Liver (tissue), 9 donors: ENCODE data around the gene MERTK. TPM values are rescaled to one million over a fixed set of nuclear protein-coding genes. Genes with fewer than 3 reads are reported as not detected.
"Not testable (repeated sequence)": the region's sequence is repeated elsewhere in the genome, so short reads cannot be mapped to it uniquely, and the experiment has no call there.

Experiments used
- DNase-seq: peaks from one replicate; pipeline ENCODE4 v3.0.0-alpha.2; 2017; ENCODE audit warnings: low spot score
- H3K27ac ChIP-seq, 2 donors: one replicate each; pipeline ENCODE4 v1.7.0; 2013; ENCODE audit warnings: inconsistent platforms in 2 of 2, low read length in 2 of 2, control low read depth in 1 of 2, low read depth in 1 of 2, mild to moderate bottlenecking in 1 of 2
- H3K27me3 ChIP-seq, 4 donors: one replicate each; pipeline versions ENCODE4 v1.6.1 to v1.7.0; 2013; ENCODE audit warnings: low read length in 3 of 4, inconsistent platforms in 1 of 4, mild to moderate bottlenecking in 1 of 4, moderate library complexity in 1 of 4; ENCODE audit not compliant: control insufficient read depth in 4 of 4, insufficient read depth in 4 of 4
- H3K36me3 ChIP-seq, 4 donors: one replicate each; pipeline versions ENCODE4 v1.6.1 to v1.7.0; 2013; ENCODE audit warnings: low read length in 3 of 4, mild to moderate bottlenecking in 3 of 4, low read depth in 1 of 4, moderate library complexity in 1 of 4; ENCODE audit not compliant: control insufficient read depth in 4 of 4, insufficient read depth in 3 of 4
- H3K4me1 ChIP-seq, 4 donors: one replicate each; pipeline versions ENCODE4 v1.6.1 to v1.7.0; 2013; ENCODE audit warnings: low read length in 3 of 4, mild to moderate bottlenecking in 3 of 4, moderate library complexity in 1 of 4; ENCODE audit not compliant: control insufficient read depth in 4 of 4, insufficient read depth in 4 of 4
- H3K4me3 ChIP-seq, 3 donors: one replicate each; pipeline versions ENCODE4 v1.6.1 to v1.7.0; 2013; ENCODE audit warnings: low read length in 3 of 3, control low read depth in 1 of 3, low read depth in 1 of 3, mild to moderate bottlenecking in 1 of 3
- H3K9ac ChIP-seq, 2 donors: one replicate each; pipeline ENCODE4 v1.7.0; 2013; ENCODE audit warnings: low read length in 2 of 2, mild to moderate bottlenecking in 2 of 2, moderate library complexity in 2 of 2, control low read depth in 1 of 2, low read depth in 1 of 2
- H3K9me3 ChIP-seq, 4 donors: one replicate each; pipeline versions ENCODE4 v1.6.1 to v1.7.0; 2013; ENCODE audit warnings: low read length in 3 of 4; ENCODE audit not compliant: control insufficient read depth in 4 of 4
- RAD21 ChIP-seq, 2 donors: IDR thresholded peaks; 2 replicates each; pipeline ENCODE4 v1.6.1; 2016; ENCODE audit warnings: antibody characterized with exemption in 2 of 2, mild to moderate bottlenecking in 2 of 2
- WGBS: extraction: QIAGEN DNeasy Blood & Tissue Kit; methylation state at CpG from one replicate; pipeline ENCODE4 v1.1.7; 2013; 5-methylcytosine and 5-hydroxymethylcytosine counted together
- polyA plus RNA-seq, 2 donors: library from polyadenylated mRNA; stranded (reverse) in 1 of 2; unstranded in 1 of 2; fragments of 200-250 nt in 1 of 2; fragments of >200 nt in 1 of 2; fragmentation: Nextera tagmentation in 1 of 2; extraction: Ambion mirVana in 1 of 2; gene quantifications; one replicate each; pipeline versions ENCODE4 v1.2.1 to v1.2.3, GENCODE V29; 2013 to 2015
- total RNA-seq, 2 donors: library from RNA; depleted of rRNA; stranded (reverse); fragments of >200 nt; gene quantifications; one replicate each; pipeline ENCODE4 v1.2.3, GENCODE V29; 2014
- TF ChIP-seq, protein P1 (sequence below): fragments of 150-350 bp; IDR thresholded peaks from 2 replicates; pipeline ENCODE4 v1.5.1; 2017; ENCODE audit warnings: improper control_type of control experiment, low read depth, low read length; ENCODE audit not compliant: missing input control
- donor health status: healthy.
- donor health status: healthy.
- donor health status: healthy.
- donor health status: healthy.
- donor health status: healthy.

MERTK gene
- total and polyA plus RNA-seq, 4 donors = 6.3 to 34.1 (median 8.2) TPM

DNA sequence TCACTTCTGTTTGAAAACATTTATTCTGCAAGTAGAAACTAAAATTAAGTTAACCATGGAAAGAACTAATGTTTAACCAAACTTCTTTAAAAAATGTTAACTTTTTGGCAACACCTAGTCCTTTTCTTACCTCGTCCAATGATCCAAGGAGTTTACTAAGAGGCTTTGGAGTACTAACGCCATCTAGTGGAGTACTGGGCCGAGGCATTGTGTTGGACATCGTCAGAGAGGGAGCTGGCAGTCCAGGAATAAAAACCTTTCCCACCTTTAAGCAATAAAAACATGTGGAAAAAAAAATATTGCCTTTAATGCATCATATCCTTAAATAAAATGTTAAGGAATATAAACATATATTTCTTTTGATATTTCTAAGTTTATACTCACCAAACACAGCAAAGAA, 47.8 kb upstream of the MERTK start:
- H3K9ac ChIP-seq, H3K27me3 ChIP-seq, H3K9me3 ChIP-seq, DNase-seq, H3K4me3 ChIP-seq, H3K27ac ChIP-seq, H3K4me1 ChIP-seq, H3K36me3 ChIP-seq: not testable (repeated sequence)
- peak; percentile 15 to 49 for TF ChIP-seq RAD21 (IDR thresholded peaks at IDR 0.05)
- TF ChIP-seq, protein P1, sequence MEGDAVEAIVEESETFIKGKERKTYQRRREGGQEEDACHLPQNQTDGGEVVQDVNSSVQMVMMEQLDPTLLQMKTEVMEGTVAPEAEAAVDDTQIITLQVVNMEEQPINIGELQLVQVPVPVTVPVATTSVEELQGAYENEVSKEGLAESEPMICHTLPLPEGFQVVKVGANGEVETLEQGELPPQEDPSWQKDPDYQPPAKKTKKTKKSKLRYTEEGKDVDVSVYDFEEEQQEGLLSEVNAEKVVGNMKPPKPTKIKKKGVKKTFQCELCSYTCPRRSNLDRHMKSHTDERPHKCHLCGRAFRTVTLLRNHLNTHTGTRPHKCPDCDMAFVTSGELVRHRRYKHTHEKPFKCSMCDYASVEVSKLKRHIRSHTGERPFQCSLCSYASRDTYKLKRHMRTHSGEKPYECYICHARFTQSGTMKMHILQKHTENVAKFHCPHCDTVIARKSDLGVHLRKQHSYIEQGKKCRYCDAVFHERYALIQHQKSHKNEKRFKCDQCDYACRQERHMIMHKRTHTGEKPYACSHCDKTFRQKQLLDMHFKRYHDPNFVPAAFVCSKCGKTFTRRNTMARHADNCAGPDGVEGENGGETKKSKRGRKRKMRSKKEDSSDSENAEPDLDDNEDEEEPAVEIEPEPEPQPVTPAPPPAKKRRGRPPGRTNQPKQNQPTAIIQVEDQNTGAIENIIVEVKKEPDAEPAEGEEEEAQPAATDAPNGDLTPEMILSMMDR = peak; percentile 24
- 15% methylated on average over 4 of the region's 4 CpGs for WGBS

DNA sequence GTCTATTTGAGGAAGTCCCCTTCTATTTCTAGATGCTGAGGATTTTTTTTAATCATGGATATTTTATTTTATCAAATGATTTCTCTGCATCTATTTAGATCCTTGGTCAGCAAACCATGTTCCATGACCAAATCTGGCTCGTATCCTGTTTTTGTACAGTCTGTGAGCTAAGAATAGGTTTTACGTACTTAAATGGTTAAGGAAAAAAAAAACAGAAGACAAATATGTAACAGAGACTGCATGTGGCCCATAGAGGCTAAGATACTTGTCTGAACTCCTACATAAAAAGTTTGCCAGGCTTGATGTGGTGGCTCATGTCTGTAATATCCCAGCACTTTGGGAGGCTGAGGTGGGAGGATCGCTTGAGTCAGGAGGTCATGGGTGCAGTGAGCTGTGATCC, 45.9 kb upstream of the MERTK start:
- H3K9ac ChIP-seq, H3K4me3 ChIP-seq, H3K36me3 ChIP-seq: not testable (repeated sequence)

DNA sequence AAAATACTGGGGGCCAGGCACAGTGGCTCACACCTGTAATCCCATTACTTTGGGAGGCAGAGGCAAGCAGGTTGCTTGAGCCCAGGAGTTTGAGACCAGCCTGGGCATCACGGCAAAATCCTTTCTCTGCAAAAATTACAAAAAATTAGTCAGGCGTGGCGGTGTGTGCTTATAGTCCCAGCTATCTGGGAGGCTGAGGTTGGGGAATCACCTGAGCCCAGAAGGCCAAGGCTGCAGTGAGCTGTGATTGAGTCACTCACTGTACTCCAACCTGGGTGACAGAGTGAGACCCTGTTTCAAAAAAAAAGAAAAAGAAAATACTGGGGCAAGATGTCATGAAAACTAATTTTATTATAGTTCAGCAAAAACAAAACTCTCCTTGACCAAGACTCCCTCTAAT, 38.4 kb upstream of the MERTK start:
- H3K27me3 ChIP-seq, H3K27ac ChIP-seq, H3K4me3 ChIP-seq, H3K9ac ChIP-seq, H3K4me1 ChIP-seq, H3K36me3 ChIP-seq, H3K9me3 ChIP-seq, DNase-seq: not testable (repeated sequence)
- 91% methylated on average over 3 of the region's 3 CpGs for WGBS

More for the DNA sequence above, 45.9 kb upstream of the MERTK start:
- not testable (repeated sequence) for H3K27me3 ChIP-seq, H3K27ac ChIP-seq, DNase-seq, H3K4me1 ChIP-seq, H3K9me3 ChIP-seq
- WGBS = 86% methylated on average over 3 of the region's 3 CpGs

DNA sequence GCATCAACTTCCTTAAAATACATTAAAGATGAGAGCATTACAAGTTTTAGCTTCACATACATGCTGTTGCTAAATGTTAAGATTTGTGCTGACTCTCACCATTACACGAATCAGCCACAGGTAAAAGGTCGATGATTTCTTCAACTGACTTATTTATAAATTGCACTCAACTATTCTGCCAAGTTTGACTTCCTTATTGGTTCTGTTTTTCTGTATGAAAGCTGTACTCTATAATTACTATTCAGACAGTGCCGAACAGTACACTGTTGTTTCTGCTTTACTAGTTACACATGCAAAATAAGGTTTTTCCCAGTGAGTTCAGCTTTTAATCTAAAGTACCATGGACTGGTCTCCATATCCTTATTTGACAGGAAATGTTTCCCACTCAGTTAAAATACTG, 33.3 kb upstream of the MERTK start:
- not testable (repeated sequence) for H3K36me3 ChIP-seq, H3K9me3 ChIP-seq, H3K27me3 ChIP-seq, H3K9ac ChIP-seq, DNase-seq, H3K4me1 ChIP-seq, H3K4me3 ChIP-seq, H3K27ac ChIP-seq
- 89% methylated on average over 2 of the region's 3 CpGs for WGBS

DNA sequence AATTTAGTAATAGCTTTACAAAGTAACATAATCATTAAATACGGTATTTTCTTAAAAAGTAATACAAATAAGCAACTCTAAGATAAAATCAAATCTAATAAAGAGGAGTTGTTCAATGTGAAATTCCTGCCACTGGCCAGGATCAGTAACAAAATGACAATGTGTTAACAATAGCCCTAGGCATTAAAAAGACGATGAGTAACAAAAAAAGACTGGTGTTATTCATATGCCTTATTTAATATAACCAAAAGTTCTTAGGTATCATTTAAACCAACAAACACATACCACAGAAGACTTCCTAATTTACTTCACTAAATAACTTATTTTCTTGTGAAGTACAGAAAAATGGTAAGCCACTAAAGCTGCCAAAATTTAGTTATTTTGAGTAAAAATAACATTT, 25.6 kb upstream of the MERTK start:
- not testable (repeated sequence) for H3K4me1 ChIP-seq, H3K36me3 ChIP-seq, H3K9me3 ChIP-seq, H3K9ac ChIP-seq, DNase-seq, H3K27ac ChIP-seq, H3K27me3 ChIP-seq, H3K4me3 ChIP-seq
- 97% methylated on average over 2 of the region's 2 CpGs for WGBS
